Activated B cell treated with CpG ODN at 0.5 μM for 24 hours (primary cell): Measurements from ENCODE around the gene ZNF536. TPM values are rescaled to one million over a fixed set of nuclear protein-coding genes. Genes with fewer than 3 reads are reported as not detected.

Experiments
- ATAC-seq: fragments of 200-7000 bp; cut with Tn5 transposase; one replicate; pipeline ENCODE4 v1.10.0; 2021; ENCODE audit warnings: low read depth, mild to moderate bottlenecking, moderate library complexity
- CTCF ChIA-PET: fragments of 350-600 bp; sonication (Branson Sonifier 250); formaldehyde crosslinking; loops from one replicate; lab custom pipeline; 2021; ENCODE audit warnings: antibody characterized with exemption; lab: Charles Lee
- POLR2A ChIA-PET: fragments of 350-600 bp; sonication (Branson Sonifier 250); formaldehyde crosslinking; loops from one replicate; lab custom pipeline; 2021; ENCODE audit warnings: antibody characterized with exemption; lab: Charles Lee
- DNase-seq: peaks from one replicate; pipeline ENCODE4 v3.0.0; 2022
- H3K27ac Mint-ChIP-seq: one replicate; pipeline ENCODE4 v1.8.0; 2020; ENCODE audit warnings: mixed read lengths
- H3K27me3 Mint-ChIP-seq: one replicate; pipeline ENCODE4 v1.8.0; 2021; ENCODE audit warnings: mixed read lengths
- H3K36me3 Mint-ChIP-seq: one replicate; pipeline ENCODE4 v1.8.0; 2021; ENCODE audit warnings: low read depth, mixed read lengths
- H3K4me1 Mint-ChIP-seq: one replicate; pipeline ENCODE4 v1.8.0; 2021; ENCODE audit warnings: mixed read lengths
- H3K4me3 Mint-ChIP-seq: one replicate; pipeline ENCODE4 v1.8.0; 2020; ENCODE audit warnings: mild to moderate bottlenecking, mixed read lengths
- H3K9me3 Mint-ChIP-seq: one replicate; pipeline ENCODE4 v1.8.0; 2020; ENCODE audit warnings: mixed read lengths
- CTCF ChIP-seq: fragments of 200-600 bp; IDR thresholded peaks from one replicate; pipeline ENCODE4 v1.8.0; 2022; ENCODE audit warnings: antibody characterized with exemption, mild to moderate bottlenecking
- intact Hi-C: fragments of 100-400 bp; cut with micrococcal nuclease; formaldehyde crosslinking; loops from one replicate; pipeline ENCODE4 v1.15.1; 2024
- total RNA-seq: library from RNA; stranded (reverse); gene quantifications from 2 replicates; pipeline ENCODE4 v1.2.3, GENCODE V29; 2022

ZNF536 gene
- total RNA-seq, 1 donor from 2014 or later = not detected

DNA sequence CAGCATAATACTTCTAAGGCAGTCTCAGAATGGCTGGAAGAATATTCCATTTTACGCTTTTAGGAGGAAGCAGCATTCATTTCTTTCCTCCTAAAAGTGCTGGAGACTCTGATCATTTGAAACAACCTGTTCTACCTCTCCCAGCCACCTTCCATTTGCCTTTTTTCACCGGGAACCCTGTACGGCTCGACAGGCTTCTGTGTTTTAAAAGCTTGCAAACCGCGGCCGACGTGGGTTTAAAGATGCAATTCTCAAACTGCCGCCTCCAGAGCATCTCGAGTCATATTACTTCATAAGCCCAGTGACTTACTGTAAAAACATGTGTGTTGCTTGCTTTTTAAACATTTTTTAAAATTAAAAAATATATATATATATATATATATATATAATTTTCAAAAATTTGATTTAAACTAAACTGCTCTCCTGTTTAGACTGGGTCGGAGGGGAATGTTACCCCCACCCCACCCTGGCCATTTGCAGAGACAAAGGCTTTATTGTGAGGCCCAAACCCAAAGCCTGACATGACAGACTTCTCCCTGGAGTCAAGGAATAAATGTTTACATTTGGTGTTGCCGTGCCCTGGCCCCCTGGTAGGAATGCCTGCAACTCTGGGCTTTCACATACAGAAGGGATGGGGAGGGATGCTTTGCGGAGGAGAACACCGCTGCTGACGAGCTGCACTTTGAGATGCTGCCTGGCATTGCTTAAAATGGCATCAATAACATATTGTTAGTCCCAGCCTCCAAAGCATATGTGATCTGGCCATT, 30.4 kb downstream of the ZNF536 start:
- DNase-seq = no peak
- ATAC-seq = no peak
- intact Hi-C loops = no loop called here
- ChIA-PET CTCF (interaction anchor here (0.7 kb wide), 1 partner anchor 545 kb away, joined by 3 read pairs; no protein-coding TSS in a partner anchor), POLR2A (no interaction called here)
- no peaks in the 10 kb centered on the region for H3K36me3 Mint-ChIP-seq
- H3K4me1 Mint-ChIP-seq = no peaks in the 10 kb centered on the region
- H3K4me3 Mint-ChIP-seq = no peak overlapping the region
- no peak overlapping the region for H3K27ac Mint-ChIP-seq
- no peak for TF ChIP-seq CTCF
- peaks cover 3% of the 10 kb centered on the region for H3K9me3 Mint-ChIP-seq
- H3K27me3 Mint-ChIP-seq = no peaks in the 10 kb centered on the region

GRCh38 chr19:30403203-30403985, 31.2 kb downstream of the ZNF536 start:
- no peak for DNase-seq
- Mint-ChIP-seq H3K4me3 (no peak overlapping the region), H3K4me1 (no peaks in the 10 kb centered on the region), H3K9me3 (peaks cover 3% of the 10 kb centered on the region), H3K27ac (no peak overlapping the region), H3K27me3 (no peaks in the 10 kb centered on the region), H3K36me3 (no peaks in the 10 kb centered on the region)
- ATAC-seq = no peak
- TF ChIP-seq CTCF = no peak
- ChIA-PET POLR2A (no interaction called here), CTCF (no interaction called here)
- intact Hi-C loops = no loop called here

GRCh38 chr19:30406220-30407067, 34.3 kb downstream of the ZNF536 start:
- no peak for TF ChIP-seq CTCF
- DNase-seq (no peak), ATAC-seq (no peak)
- CTCF ChIA-PET = no interaction called here
- Mint-ChIP-seq H3K27me3 (no peaks in the 10 kb centered on the region), H3K4me1 (no peaks in the 10 kb centered on the region), H3K9me3 (no peaks in the 10 kb centered on the region), H3K4me3 (no peak overlapping the region), H3K36me3 (no peaks in the 10 kb centered on the region), H3K27ac (no peak overlapping the region)
- POLR2A ChIA-PET = no interaction called here
- intact Hi-C loops = no loop called here

DNA sequence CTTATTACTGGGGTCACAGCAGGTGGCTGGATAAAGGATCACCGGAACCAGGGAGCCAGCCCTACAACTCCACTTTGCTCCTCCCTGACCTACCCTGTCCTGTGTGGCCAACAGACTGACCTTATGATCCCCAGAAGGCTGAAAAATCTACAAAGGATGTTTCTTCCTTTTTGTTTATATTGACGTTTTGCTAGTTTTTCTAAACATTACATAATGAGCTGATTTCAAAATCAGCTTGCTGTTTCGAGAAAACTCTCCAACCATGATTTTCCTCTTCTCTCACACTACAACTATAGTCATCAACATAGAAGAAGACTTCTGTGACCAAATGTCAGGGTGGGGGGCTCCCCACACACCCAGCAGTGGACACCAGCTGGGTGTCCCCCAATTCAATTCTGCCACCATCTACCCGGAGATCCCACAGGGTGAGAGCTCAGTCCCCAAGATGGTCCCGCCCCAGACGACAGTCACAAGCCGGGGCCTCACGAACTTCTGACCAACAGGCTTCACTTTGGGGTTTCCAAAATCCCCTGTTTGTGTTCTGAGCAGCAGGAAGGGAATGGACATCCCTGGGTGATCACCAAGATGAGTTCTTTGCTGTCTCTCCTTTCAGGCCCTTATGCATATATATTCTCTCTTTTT, 35.0 kb downstream of the ZNF536 start:
- no peak overlapping the region for H3K27ac Mint-ChIP-seq
- H3K4me3 Mint-ChIP-seq = no peak overlapping the region
- no peaks in the 10 kb centered on the region for H3K36me3 Mint-ChIP-seq
- CTCF ChIA-PET = no interaction called here
- H3K4me1 Mint-ChIP-seq = no peaks in the 10 kb centered on the region
- POLR2A ChIA-PET = no interaction called here
- TF ChIP-seq CTCF = no peak
- H3K27me3 Mint-ChIP-seq = no peaks in the 10 kb centered on the region
- H3K9me3 Mint-ChIP-seq = no peaks in the 10 kb centered on the region
- DNase-seq = no peak
- intact Hi-C loops = no loop called here
- no peak for ATAC-seq
